ENCODE results near the gene NFATC2.
"Not testable (repeated sequence)": the region's sequence is repeated elsewhere in the genome, so short reads cannot be mapped to it uniquely, and the experiment has no call there.

The NFATC2 gene

DNA sequence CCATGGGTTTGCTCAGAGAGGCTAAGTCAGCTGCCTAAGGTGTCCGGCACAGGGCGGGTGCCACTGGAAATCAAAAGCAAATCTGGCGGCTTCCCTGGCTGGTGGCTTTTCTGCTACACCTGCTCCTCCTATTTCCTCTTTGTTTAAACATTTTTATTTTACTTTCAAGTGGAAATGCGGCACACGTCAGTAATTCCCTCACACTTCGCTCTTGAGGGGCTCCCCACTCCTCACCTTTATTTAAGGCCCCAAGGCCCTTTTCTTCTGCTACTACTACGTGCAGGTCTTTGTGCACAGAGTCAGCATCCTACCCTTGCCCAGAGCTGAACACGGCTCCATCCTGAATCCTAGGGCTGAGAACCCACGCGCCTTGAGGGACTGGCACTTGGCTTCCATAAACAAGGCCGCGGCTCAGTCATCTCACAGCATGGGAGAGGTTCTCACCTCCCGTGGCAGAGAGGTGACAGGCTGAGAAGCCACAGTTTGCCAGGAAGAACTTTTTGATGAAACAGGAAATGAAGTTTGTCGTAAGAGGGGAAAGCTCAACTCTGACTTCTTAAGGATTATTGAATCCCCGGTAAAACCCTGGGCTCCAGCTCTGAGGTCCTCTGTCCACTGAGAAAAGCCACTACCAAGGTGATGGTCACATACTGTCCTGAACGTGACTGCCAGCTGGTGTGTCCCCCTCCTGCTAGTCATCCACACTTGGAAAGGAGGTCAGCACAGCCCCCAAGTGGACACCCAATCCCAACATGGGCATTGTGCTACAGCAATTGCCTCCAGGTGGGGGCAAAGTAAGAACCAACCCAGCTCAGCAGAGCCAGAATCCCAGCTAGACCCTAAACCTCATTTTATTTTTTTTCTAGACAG lies 48.0 kb downstream of the NFATC2 start:
- no peak for DNase-seq (ENCODE audit: low spot score)

DNA sequence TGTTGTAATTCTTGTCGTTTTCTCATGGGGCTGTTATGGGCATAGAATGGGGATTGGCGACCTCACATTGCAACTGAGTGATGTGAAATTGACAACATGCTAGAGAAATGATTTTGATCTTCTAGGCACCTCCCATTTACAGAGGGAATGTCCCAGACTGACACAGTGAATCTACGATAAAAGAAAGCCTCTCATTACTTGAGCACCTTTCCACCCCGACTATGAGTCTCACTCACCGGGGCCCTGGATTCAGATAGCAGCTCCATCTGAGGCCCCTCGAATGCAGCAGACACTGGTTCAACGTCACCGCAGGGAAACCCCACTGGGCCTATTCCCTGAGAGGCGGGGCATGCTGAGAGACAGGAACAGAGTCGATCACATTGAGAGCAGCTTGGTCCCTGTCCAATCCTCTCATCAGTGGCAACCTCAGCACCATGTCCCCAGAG lies 49.1 kb downstream of the NFATC2 start:
- DNase-seq (ENCODE audit: low spot score), result no peak

DNA sequence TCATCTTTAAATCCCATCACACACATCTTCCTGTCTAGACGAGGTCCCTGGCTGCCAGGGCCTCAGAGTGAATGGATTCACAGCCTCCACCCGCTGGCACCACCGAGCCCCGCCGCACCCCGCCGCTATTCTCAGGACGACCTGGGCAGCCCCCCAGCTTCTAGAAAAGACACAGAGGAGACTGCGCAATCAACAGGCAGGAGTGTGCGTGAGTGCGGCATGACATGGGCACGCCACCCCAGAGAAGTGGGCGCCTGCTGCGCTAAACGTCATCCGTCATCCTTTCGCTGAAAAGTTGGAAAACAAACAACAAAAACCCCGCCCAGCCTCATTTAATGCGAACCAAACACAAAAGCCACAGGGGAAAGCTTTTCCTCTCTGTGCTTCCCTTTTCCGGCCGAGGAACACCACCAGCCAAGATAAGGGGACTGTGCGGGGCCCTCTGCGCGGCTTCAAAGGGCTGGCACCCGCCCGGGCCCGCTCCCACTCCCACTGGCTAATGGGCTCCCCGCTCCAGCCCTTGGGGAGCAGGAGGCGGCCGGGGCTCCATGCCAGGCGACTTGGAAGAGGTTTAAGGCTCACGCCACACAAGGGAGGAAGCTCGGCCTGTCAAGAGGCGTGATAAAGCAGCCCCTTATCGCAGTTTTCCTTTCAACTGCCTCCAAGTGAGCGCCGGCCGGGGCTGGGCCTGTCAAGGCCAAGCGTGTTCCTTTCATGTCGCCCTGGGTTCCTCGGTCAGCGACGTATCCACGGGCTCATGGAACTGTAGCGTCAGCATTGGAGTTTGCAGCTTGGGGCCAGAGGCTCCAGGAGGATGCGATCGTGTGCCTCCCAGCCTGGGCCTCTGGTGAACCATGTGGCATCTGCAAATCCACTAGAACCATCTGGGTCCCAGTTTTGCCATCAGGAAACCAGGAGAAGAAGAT lies 50.1 kb downstream of the NFATC2 start:
- no peak for DNase-seq (ENCODE audit: low spot score)

DNA sequence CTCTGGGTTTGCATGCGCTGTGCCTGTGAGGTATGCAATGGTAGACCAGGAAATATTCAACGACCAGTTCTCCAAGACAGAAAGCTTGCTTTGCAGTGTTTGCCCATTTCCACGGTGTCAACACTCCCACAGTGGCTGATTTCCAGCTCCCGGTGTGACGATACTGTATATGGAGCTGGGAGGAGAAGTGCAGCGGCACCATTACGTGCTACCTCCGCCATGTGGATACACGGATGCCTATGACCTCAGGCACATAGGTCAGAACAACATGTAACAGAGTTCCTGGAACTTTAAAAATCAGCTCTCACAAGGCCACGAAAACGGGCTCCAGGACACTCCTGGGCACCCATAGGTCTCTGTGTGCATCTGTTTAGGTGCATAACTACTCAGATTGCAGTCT lies 51.1 kb downstream of the NFATC2 start:
- DNase-seq (ENCODE audit: low spot score), result no peak

DNA sequence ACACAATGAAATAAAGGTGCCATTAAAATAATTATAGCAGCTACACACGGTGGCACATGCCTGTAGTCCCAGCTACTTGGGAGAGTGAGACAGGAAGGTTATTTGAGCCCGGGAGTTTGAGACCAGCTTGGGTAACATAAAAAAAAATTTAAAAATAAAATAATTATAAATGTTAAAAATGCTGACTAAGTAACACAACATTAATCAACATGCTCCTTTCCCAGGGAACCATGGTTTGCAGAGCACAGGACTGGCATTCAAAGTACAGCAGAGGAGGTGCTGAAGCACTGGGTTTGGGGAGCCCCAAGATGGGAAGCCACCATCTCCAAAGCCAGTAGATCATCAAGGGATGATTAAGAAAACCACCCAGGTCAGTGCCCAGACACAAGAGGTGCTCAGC lies 51.9 kb downstream of the NFATC2 start:
- DNase-seq (ENCODE audit: low spot score), result no peak

DNA sequence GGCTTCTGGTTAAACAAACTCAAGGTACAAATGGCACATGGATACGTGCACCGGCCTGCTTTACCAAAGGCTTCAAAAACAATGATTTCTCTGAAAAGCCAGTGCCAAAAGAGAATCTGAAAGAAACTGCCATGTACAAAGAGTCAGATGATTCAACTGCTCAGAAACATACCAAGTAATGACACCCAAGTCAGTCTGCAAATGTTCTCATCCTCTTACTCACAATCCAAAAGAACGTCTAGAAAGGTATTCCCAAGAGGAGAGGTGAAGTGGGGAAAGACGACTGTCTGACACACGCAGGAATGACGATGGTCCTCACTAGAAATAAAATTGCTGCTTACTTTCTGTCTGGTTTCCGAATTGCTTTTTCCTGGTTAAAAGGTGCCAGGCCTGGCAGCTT lies 52.9 kb downstream of the NFATC2 start:
- no peak for DNase-seq (ENCODE audit: low spot score)

DNA sequence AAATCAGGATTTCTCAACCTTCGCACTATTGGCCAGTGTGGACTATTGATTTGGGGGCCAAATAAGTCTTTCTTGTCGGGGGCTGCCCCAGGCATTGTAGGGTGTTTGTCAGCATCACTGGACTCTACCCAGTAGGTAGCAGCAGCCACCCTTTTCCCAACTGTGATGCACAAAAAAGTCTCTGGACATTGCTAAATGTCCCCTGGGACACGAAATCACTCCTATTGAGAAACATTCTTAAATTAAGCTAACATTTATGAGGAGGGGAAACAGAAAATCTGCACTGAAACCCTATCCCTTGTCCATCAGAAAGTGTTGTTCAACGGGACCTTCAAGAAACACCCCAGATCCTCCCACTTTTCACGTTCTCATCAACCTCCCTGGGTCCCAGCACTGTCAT lies 54.2 kb downstream of the NFATC2 start:
- no peak for DNase-seq (ENCODE audit: low spot score)

DNA sequence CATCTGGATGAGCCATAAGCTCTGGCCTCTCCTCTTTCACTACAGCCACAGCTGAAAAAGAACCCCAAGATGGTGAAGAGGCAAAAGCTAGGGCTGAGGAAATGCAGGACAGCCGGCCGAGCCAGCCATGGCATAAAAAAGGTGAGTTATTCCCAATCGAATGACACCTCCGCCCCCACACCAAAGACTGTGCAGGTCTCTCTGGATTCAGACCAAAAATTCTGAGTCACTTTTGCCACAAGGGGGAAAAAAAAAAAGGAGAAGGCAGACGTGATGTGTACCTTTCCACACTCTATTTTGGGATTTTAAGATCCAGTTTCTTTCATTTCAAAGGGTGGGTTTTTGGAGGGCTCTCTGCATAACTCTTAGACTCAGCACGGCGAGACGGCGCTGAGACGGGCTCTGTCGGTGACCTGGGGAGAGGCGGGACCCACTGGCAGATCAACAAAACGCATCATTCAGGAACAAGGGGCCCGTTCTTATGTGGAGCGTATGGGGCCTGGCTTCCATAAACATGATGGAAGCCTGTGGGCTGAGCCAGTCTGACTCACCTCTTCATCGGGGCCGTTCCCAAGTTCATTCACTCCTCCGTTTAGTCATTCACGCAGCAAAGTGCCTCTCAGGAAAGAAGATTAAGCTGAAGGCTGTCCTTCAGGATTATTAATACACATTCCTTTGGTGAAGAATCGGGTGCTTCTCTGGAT lies 54.8 kb downstream of the NFATC2 start:
- DNase-seq (ENCODE audit: low spot score), result peak; percentile 99

DNA sequence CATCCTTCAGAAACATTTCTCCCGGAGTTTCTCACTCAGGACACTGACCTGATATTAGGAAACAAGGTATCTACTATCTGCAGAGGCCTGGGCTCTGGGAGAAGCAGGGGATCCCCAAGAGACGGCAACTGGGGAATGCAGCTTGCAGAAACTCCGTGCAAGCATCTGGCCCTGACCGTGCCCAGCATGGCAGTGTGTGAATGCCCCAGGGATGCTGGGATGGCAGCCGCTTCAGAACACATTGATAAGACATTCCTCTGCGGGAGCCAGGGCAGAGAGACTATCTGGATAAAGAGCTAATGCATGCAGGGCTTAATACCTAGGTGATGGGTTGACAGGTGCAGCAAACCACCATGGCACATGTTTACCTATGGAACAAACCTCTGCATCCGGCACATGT lies 55.4 kb downstream of the NFATC2 start:
- no peak for DNase-seq (ENCODE audit: low spot score)

DNA sequence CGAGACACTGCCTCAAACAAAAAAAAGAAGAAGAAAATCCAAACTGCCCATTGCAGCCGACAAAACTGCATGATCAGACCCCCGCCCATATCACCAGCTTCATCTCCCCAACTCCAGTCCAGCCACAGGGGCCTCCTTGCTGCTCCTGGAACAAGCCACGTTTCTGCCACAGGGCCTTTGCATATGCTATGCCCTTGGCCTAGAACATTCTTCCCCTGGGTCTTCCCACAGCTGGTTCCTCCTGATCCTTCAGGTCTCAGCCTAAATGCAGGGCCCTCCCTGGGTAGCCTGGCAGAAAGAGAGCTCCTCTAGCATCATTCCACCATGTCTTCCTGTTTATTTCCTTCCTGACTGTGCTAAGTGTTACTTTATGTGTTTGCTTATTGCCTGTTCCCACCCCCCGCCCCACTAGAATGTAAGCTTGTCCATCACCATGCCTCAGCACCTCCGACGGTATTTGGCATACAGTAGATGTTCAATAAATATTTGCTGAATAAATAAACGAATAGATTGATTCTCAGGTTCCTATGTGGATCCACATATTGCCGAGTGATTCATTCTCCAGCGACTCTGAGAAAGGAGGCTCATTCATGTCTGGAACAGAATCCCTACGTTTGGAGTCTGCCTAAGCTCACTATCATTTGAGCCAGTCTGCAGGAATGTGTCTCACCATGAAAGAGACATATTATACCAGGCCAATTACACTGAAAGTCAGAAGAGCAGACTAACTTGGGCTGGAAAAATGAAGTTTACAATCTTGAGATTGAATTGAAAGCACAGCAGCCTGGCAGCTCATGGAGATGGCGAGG lies 56.1 kb downstream of the NFATC2 start:
- DNase-seq (ENCODE audit: low spot score), result no peak

DNA sequence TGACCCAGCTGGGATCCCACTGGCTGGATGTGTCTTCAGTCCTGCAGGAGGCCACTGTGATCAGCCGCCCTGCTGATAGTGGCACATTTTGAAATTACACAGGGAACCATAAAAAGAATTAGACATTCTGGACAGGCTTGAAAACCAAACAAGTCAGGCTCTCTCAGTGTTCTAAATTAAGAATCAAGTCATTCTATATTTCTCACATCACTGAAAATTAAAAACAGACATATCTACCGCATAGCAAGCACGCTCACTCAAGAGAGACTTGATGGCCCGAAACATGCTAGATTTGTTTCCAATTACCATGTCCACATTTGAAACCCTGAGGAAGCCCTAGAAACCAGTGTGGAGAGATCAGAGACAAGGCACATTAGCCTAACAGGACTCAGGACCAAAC lies 57.7 kb downstream of the NFATC2 start:
- DNase-seq (ENCODE audit: low spot score), result no peak

DNA sequence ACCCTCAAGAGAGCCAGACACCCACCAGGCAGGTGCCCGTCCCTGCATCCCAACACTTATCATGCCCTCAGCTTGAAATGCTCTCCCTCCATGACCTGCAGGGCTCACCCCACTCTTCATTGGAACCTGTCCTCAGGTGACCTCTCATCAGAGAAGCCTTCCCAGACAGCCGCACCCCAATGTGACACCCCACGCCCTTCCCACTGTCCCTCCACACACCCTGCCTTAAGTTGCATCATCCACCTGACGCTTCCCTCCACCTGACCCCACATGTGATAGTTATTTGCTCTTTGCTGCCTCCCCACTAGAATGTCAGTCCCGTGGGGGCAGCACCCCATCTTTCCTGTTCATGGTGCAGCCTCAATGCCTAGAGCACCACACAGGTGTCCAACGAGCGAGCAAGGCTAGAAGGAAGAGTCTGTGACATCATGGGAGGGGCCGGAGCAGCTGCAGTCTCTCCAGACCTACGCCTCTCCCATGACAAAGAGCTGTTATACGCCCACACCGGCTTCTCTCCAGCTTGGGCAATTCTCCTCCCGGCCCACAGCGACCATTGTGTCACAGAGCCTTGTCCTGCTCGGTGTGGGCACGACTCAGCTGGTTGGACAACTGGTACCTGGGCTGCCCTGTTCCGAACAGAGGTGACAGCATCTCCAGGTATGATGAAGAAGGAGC lies 58.2 kb downstream of the NFATC2 start:
- peak; percentile 91 for DNase-seq (ENCODE audit: low spot score)

DNA sequence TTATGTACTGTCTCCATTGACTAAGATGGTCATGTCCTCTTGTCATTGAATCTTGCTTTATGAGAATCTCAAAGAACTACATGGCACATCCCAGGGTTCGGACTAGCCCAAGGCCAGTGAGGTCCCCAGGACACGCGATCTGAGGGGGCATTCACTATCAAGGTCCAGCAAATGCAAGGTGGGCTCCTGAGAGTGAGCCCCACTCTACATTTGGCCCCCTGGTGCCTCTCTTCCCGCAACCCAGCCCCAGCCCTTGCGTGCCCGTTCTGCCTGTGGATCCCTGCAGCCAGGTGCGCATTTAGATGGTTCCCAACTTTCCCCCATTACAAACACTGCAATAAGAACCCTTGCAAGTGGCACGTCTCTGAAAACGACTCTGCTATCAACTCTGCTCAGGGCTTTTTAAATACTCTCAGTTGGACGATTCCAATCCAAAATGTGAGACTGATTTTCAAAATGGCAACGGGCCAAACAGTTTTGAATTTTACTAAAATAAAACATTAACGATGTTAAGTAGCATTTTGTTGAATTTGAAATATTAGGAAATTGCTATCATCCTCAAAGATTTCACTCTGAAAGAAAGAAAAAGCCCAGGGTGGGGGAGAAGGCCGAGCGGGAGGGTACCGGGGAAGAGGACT lies 59.6 kb downstream of the NFATC2 start:
- DNase-seq (ENCODE audit: low spot score), result no peak

DNA sequence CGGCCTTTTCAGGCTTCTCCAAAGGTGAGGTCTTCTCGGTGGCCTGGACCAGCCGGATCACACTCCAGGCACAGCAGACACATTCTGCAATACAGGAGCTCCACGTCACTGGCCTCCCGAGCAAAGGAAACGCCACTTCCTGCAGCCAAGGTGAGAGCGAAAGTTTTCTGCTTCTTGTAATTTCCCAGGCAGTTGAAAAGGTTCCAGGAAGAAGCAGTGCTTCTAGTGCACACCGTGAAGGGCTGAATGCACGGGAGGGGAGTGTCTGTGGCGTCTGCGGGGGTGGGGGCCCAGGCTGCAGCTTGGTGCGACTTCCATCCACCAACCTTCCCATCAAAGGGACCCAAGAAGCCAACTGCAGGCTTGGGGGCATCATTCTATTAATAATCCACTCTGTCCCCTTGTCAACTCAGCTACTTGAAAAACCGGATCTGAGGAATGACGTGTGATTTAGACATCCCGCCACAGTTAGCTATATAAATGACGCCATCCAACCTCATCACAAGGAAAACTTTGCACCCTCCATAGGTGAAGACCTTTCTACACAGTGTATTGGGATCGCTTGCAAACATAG lies 61.1 kb downstream of the NFATC2 start:
- DNase-seq (ENCODE audit: low spot score), result no peak

DNA sequence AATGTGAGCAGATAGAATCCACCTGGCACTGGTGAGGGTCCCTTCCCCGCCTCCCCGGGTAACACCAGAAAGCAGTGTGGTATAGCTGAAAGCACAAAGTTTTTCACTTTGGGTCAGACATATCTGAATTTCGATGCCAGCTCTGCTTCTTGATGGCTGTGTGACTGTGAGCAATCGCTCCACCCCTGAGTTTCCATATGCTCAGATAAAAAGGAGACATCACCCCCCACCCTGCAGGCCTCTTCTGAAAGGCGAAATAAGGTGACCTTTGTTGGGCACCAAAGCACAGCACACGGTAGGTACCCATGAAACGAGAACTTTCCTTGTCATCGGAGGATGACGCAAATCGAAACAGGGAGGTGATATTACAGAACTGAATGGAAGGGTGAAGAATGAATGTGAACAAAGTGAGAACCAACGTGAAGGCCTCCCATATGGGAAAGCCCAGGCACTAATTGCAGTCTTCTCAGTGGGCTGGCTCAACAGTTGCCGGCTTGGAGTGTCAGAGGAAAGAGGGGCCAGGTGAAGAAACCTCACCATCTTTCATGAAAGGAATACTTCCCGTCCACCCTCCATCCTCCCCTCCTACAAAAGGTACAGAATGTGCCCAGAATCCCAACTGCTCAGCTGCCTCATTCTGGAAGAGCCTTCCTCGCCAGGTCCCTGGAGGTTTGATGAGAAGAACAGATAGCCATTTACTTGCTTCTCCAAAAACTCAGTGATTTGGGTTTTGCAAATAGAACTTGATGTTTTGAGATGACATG lies 61.8 kb downstream of the NFATC2 start:
- no peak for DNase-seq (ENCODE audit: low spot score)

DNA sequence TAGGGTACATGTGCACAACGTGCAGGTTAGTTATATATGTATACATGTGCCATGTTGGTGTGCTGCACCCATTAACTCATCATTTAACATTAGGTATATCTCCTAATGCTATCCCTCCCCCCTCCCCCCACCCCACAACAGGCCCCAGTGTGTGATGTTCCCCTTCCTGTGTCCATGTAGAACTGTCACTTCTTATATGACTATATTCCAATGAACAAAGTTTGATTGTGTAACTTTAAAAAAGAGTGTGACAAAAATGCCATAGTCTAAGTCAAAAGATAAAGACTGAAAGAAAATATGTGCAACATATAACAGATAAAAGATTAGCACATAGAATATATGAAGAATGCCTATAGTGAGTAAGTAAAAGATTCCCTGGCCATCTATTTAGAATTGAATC lies 66.4 kb downstream of the NFATC2 start:
- DNase-seq (ENCODE audit: low spot score), result not testable (repeated sequence)

DNA sequence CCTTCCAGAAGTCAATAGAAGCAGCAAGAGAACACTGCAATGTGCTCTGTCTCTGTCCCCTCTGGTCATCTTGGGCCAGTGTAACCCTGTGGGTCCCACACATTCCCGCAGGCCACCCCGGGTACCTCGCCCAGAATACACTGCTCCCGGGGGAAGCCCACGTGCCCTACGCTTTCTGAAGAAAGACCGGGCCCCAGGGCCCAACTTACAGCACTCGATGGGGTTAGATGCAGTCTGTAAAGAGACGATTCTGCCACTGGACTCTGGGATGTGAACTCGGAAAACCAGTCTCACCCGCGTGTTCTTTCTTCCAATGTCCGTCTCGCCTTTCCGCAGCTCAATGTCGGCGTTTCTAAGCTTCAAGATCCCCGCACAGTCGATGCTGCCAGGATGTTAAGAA lies 68.7 kb downstream of the NFATC2 start:
- DNase-seq (ENCODE audit: low spot score), result no peak

DNA sequence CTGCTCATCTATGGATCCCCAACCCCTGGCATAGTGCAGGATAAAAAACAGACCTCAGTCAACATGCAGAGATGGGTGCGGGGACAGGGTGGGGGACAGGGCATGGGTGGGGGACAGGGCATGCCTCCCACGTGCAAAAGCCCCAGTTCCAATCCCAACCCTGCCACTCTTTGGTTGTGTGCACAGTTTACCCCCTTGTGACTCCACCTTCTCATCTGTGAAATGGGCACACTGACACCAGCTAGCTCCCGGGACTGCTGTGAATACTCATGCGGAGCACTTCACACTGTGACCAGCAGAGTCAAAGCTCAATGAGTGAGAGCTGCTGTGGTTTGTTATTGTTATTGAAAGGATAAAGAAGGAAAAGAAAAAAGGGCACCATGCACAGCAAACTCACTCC lies 69.3 kb downstream of the NFATC2 start:
- DNase-seq (ENCODE audit: low spot score), result no peak

DNA sequence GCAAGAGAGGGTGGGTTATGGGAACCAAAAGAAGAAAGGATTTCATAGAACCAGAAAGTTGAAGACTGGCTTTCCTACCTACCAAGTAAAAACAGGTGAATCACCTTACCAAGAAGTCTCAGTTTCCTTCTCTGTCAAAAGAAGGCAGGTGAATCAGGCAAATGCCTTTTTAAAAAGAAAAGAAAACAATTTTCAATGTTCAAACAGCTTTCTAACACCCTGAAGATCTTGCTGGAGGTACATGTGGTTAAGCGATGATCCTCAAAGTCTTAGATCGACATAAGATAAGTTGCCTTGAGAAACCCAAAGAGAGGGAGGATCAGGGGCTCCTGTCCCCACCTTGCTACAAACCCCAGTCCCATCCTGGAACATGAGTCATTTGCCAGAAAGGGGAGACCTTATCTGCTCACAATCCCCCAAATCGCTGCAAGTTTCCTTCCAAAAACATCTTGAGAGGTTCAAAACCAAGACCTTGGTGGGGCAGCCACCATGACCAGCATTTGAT lies 71.6 kb downstream of the NFATC2 start:
- DNase-seq (ENCODE audit: low spot score), result no peak

All from SW480 (cell line).